Mucosa of stomach (tissue), 1 donor: ENCODE measurements around the gene KIRREL3.

Experiments used
- H3K27me3 ChIP-seq: one replicate; pipeline ENCODE4 v1.7.0; 2013; ENCODE audit warnings: mild to moderate bottlenecking, low read length; ENCODE audit not compliant: control insufficient read depth, insufficient read depth
- H3K36me3 ChIP-seq: one replicate; pipeline ENCODE4 v1.7.0; 2013; ENCODE audit warnings: low read length; ENCODE audit not compliant: control insufficient read depth, insufficient read depth
- H3K4me1 ChIP-seq: one replicate; pipeline ENCODE4 v1.7.0; 2013; ENCODE audit warnings: mild to moderate bottlenecking, low read length; ENCODE audit not compliant: control insufficient read depth, insufficient read depth
- H3K4me3 ChIP-seq: one replicate; pipeline ENCODE4 v1.7.0; 2013; ENCODE audit warnings: low read length
- H3K9ac ChIP-seq: one replicate; pipeline ENCODE4 v1.7.0; 2013; ENCODE audit warnings: mild to moderate bottlenecking, low read length, moderate library complexity
- H3K9me3 ChIP-seq: one replicate; pipeline ENCODE4 v1.7.0; 2013; ENCODE audit warnings: mild to moderate bottlenecking, low read length, moderate library complexity; ENCODE audit not compliant: control insufficient read depth
- donor health status: Pancreatic carcinoma.

Gene KIRREL3

DNA sequence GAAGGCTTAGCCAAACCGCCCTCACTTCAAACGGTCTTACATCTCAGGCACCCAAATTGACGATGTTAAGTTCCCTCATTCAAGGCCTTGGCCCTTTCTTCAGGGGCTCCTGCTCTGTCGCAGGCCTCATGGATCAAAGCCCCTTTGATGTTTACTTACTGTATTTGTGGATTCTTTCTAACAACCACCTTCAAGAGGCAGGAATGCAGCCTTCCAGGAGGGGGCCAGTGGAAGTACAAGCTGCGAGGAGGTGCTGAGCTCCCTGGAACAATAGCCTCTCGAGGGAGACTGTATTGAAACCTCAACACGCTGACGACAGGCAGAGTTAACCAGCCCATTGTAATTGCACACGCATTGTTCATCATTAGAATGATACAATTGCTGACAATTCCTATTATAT, 436.0 kb downstream of the KIRREL3 start:
- Histone ChIP-seq H3K36me3 (no peaks in the 10 kb centered on the region), H3K4me3 (no peak overlapping the region), H3K9ac (no peak overlapping the region), H3K9me3 (no peaks in the 10 kb centered on the region), H3K27me3 (no peaks in the 10 kb centered on the region), H3K4me1 (no peaks in the 10 kb centered on the region)

DNA sequence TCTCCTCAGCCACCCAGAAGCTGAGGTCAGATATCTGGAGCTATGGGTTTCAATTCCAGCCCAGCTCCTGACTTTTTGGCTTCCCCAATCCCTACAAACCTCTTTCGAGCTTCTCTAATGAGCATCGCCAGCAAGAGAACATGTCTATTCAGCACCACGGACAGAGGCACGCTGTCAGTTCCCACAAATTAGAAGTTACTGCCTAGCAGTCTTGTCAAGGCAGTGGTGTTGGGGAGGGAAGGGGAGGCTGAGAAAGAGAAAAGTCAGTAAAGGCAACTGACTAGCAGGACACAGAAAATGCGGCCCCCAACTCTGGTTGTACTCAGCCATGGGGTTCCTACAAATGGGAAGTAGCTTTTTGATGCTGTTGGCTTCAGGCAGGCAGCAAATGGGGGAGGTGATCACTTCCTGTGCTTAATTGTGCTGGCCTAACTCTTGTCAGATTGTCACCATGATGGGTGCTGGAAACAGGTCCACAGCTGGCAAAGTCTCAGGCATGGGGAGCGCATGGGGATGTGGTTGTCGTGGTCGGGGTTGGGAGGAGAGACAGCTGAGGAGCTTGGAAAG, 439.2 kb downstream of the KIRREL3 start:
- Histone ChIP-seq H3K9me3 (no peaks in the 10 kb centered on the region), H3K9ac (no peak overlapping the region), H3K4me1 (no peaks in the 10 kb centered on the region), H3K27me3 (no peaks in the 10 kb centered on the region), H3K36me3 (no peaks in the 10 kb centered on the region), H3K4me3 (no peak overlapping the region)

DNA sequence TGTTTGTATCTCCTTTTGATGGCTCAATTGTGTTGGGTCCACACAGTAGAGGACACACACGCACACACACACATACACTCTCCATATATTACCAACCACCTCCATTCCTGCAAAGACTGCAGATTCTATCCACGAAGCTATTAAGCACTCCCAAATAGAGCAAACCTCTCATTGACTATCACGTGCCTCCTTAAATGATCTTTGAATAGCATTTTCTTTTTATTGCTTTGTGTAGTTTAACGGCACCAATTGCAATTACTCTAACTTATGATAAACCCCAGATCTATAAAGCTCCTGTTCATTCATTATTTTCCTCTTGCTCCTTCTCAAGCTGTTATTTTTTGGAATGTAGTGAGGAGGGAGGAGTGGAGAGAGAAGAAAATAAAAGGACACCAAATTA, 440.3 kb downstream of the KIRREL3 start:
- Histone ChIP-seq H3K27me3 (no peaks in the 10 kb centered on the region), H3K9ac (no peak overlapping the region), H3K4me3 (no peak overlapping the region)

DNA sequence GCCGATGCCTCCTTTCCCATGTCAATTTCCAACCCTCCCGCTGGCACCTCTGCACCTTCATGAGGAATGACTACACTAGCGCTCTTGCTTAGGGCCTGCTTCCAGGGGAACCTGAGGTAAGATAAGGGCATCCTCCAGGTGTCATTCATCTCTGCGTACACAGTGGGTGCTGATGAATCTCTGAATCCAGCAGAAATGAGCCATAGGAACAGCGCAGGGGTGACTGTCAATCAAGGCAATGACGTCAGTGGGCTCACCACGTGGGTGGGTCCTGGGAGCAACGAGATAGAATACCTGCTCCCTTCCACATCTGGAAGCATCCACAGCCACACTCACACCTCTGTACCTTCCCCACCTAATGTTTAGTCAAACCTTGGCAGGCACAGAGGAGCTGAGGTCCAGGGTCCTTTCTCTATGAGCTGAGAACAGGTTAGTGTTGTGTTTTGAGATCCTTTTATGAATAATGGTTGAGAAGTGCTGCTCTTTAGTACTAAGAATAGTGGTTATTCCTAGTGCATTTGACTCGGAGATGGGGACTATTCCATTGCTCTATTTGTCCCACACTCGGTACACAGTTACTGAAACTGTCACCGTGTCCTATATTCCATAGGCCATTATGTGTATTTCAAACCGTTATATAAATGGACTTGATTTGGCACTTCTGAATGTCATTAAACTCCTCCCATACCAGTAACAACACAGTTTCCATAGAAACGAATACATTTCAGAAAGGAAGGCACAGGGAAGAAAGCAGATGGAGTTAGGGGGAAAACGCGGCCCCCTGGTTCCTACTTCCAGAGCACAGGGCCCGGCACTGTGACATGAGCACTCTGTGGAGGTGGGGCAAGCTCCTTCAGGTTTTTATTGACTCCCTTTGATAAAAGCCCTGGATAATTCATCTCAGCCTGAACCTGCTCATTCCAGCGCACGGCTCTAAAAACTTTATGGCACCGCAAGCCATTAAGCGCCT, 451.7 kb downstream of the KIRREL3 start:
- no peak overlapping the region for H3K4me3 ChIP-seq
- H3K9ac ChIP-seq = no peak overlapping the region
- peaks cover 7% of the 10 kb centered on the region for H3K27me3 ChIP-seq
- H3K9me3 ChIP-seq = no peaks in the 10 kb centered on the region
- H3K4me1 ChIP-seq = no peaks in the 10 kb centered on the region
- H3K36me3 ChIP-seq = no peaks in the 10 kb centered on the region

More for the DNA sequence above, 440.3 kb downstream of the KIRREL3 start:
- H3K4me1 ChIP-seq = no peaks in the 10 kb centered on the region
- H3K9me3 ChIP-seq = no peaks in the 10 kb centered on the region
- no peaks in the 10 kb centered on the region for H3K36me3 ChIP-seq

DNA sequence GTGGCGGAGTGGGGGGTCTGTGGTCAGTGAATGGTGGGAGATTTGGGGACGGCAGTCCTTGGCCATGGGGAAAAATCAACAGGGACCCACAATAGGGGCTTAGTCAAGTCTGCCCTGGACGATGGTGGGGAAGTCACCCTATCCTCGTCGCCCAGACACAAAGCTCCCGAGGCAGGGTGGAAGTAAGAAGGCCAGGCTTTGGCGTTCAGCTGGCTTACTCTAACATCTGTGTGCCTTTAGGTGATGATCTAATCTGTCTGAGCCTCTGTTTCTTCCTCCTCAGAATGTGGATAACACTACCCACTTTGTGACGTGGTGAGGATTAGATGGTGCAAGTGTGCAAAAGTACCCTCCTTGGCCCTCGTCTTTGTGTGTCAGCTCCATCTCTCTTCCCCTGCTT, 452.9 kb downstream of the KIRREL3 start:
- no peaks in the 10 kb centered on the region for H3K4me1 ChIP-seq
- no peaks in the 10 kb centered on the region for H3K9me3 ChIP-seq
- peaks cover 15% of the 10 kb centered on the region for H3K27me3 ChIP-seq
- no peaks in the 10 kb centered on the region for H3K36me3 ChIP-seq
- H3K9ac ChIP-seq = no peak overlapping the region
- no peak overlapping the region for H3K4me3 ChIP-seq

DNA sequence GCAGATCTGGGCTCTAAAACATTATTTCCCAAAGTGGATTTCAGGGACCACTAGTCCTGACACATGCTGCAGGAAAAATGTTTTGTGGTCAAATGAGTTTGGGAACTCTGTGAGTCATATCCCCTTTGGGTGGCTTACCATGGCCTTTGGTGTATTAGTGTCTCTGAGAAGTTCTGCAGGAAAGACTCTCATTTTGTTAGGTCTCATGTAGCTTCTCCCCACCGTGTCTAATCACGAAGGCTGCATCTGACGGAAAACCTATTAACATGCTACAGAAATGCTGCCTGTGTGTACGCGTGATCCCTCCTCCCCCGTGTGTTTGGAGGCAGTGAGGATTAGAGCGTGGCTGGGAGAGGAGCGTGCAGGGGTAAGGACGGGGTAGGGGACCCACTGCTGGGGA, 453.4 kb downstream of the KIRREL3 start:
- H3K4me1 ChIP-seq = no peaks in the 10 kb centered on the region
- peaks cover 15% of the 10 kb centered on the region for H3K27me3 ChIP-seq
- no peaks in the 10 kb centered on the region for H3K9me3 ChIP-seq
- no peak overlapping the region for H3K4me3 ChIP-seq
- H3K9ac ChIP-seq = no peak overlapping the region
- no peaks in the 10 kb centered on the region for H3K36me3 ChIP-seq

DNA sequence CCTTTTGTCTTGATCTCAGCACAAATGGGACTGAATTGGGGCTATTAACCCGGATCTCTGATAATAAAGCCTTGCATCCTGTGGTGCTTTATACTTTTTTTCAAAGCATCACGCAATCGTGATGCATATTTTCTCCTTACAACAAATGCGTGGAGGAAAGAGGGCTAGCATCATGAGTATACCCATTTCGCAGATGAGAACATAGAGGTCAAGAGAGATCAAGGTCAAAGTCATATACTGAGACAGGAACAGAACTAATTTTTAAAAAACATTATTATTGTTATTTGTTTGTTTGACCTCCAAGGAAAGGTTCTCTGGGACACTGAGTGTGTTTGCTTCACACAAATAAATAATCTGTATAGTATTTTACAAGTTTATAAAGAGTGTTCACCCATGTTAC, 453.9 kb downstream of the KIRREL3 start:
- Histone ChIP-seq H3K36me3 (no peaks in the 10 kb centered on the region), H3K27me3 (peaks cover 15% of the 10 kb centered on the region), H3K4me3 (no peak overlapping the region), H3K9me3 (no peaks in the 10 kb centered on the region), H3K4me1 (no peaks in the 10 kb centered on the region), H3K9ac (no peak overlapping the region)

DNA sequence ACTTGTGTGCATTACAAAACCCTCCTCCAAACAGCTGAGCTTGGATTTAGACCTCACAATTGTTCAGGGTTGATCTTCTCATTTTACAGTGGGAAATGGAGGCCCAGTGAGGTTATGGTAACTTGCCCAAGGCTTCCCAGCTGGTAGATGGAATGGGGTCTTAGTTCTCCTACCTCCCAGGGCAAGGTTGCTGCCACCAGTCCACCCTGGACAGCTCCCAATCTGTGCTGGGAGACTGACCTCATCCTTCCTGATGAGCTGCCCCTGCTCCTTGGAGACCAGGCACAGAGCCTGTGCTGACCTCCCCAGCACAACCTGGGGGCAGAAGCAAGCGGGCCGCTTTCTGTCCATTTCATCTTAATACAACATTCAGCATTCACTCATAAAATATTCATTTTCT, 454.4 kb downstream of the KIRREL3 start:
- Histone ChIP-seq H3K4me3 (no peak overlapping the region), H3K27me3 (peaks cover 15% of the 10 kb centered on the region), H3K9ac (no peak overlapping the region), H3K9me3 (no peaks in the 10 kb centered on the region), H3K4me1 (no peaks in the 10 kb centered on the region), H3K36me3 (no peaks in the 10 kb centered on the region)

DNA sequence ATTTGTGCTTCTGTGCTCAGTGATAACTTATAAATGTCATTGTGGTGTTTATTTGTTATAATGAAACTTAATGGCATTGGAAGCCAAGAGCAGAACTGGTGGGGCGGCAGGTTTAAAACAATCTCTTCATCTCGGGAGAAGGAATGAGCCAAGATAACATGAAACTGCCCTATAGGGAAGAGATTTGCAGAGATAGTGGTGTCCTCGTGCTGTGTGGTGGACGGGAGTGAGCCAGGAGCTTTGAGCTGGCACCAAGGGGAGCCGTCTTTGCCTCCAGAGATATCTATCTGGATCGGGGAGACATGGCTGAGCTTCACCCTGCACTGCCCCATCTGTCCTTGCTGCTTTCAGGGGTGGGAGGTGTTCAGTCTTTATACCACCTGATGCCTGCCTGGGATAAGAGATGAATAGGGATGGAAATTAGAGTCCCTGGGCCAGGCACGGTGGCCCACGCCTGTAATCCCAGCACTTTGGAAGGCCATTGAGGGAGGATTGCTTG, 455.5 kb downstream of the KIRREL3 start:
- H3K36me3 ChIP-seq = no peaks in the 10 kb centered on the region
- H3K4me1 ChIP-seq = no peaks in the 10 kb centered on the region
- no peaks in the 10 kb centered on the region for H3K9me3 ChIP-seq
- no peak overlapping the region for H3K4me3 ChIP-seq
- peaks cover 15% of the 10 kb centered on the region for H3K27me3 ChIP-seq
- no peak overlapping the region for H3K9ac ChIP-seq

DNA sequence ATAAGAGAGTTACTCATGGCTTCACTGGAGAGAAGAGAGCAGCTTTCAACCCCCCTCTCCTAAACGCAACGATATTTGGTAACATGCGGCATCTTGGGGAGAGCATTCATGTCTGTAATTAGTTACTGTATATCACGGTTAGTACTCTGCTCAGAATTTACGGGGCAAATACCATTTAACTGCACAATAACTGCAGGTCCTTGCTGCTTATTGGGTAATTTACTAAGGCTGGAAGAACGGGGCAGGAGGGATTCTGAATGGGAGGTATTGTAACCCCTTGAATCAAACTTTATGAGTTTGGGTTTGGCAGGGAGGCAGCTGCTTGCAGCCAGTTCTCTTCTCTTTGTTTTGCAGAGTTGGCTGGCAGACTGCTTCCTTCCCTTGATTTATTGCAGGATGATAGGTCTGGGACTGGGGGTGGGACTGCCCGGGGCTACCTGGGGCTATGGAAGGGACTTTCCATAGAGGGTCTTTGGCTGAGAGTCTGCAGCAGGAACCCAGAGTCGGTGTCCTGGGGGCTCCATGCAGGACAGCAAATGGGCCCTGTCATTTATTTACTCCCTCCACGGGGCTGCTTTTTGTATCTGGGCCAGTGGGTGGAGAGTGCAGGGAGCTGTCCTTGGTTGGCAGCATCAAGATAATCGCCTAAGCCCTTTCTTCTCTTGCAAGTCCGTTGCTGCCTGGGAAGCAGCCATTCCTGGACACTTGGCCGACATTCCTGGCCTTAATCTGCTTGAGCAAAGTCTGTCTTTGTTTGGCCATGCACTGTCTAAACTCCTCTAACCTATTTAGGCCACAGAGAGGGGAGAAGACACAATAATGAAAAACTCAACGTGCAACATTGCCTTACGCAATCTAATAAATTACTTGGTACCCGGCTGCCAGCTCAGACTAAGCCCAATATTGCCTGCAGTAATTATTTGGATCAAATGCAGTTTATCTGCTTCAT, 456.2 kb downstream of the KIRREL3 start:
- no peaks in the 10 kb centered on the region for H3K36me3 ChIP-seq
- no peaks in the 10 kb centered on the region for H3K4me1 ChIP-seq
- H3K4me3 ChIP-seq = no peak overlapping the region
- peaks cover 15% of the 10 kb centered on the region for H3K27me3 ChIP-seq
- H3K9ac ChIP-seq = no peak overlapping the region
- H3K9me3 ChIP-seq = no peaks in the 10 kb centered on the region

DNA sequence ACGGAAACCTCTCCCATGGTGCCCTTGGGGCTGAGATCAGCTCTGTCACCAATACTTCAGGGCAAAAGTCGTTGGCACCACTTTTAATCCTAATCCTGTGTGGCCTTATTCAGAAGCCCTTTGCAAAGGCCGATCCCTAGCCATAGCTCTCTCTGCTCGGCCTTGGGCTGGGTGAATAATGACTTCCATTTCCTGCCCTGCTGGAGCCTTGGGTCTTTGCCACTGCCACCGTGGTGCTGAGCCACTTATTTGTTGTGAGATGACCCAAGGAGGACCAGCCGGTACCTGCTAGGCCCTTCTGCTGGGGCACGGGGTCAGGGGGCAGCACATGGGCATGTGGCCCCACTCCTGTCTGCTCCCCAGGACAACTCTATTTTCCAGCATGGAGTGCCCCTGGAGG, 456.9 kb downstream of the KIRREL3 start:
- Histone ChIP-seq H3K4me3 (no peak overlapping the region), H3K4me1 (no peaks in the 10 kb centered on the region), H3K9me3 (no peaks in the 10 kb centered on the region), H3K36me3 (no peaks in the 10 kb centered on the region), H3K27me3 (peaks cover 15% of the 10 kb centered on the region), H3K9ac (no peak overlapping the region)
